ENCODE results near the gene LMNB1.

GRCh38 chr5:126884269-126884819, 107.4 kb downstream of the LMNB1 start:
- TF ChIP-seq CTCF (conservative IDR thresholded peaks at IDR 0.05; ENCODE audit: low read length), result no peak
- TF ChIP-seq EZH2phosphoT487 (IDR thresholded peaks at IDR 0.05; ENCODE audit: borderline replicate concordance), result no peak

All from Loucy (cell line).